ENCODE data around the gene EIF4G3.

The EIF4G3 gene

DNA sequence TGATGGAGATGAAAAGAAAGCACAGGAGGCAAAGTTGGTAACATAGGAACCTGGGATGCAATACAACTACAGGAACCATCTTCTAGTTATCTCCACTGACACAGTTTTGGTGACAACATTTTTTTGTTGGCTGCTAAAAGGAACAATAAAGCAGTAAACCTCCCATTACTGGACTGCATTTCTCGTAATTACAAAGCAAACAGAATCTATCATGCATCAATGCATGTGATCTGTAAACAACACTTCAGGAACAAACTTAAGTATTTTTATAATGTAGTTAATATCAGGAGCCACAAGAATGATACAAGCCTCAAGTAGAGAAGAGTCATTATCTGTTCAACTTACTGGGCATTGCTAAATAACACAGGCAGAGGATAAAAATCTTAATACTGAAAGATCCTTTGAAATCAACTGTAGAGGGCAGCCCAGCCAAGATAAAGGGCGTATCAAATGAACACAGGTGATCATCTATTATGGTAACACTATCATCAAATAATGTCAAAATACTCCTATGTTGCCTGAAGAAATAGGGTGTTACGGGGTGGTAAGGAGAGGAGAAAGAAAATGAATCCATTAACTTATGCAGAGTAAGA is 193.3 kb downstream of the EIF4G3 start:
- DNase-seq, result no peak

DNA sequence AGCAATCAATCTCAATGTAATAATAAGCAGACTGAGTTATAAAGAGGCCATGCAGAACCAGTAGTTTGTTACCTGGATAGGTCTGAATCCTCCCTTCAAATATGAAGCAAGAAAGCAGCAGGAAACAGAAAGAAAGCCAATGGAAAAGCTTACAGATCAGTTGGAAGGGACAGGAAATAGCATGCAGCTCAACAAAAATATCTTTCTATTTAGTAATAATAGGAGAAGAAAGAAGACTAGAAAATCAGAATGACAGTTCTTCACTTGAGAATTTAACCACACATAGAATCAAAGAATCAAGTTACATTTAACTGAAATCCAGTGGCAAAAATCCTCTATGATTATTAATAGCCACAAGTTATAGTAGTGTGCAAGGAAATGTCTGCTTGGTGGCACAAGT is 194.4 kb downstream of the EIF4G3 start:
- no peak for DNase-seq

DNA sequence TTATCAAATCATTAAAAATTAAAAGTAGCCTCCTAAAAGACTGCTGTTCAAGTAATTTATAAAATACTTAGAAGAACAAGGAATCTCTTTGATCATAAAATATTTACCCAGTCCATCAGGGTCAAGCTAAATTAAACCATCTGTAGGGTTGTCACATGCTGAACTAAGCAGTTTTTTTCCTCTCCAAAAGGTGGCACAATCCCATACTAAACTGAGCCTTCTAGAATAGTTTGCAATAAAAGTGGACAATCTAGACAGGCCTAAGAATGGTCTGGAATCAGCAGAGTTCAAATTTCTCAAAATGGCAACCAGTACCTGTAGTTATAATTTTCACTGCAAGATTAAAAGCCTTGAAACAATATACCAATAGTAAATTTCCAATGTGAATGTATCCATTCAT is 194.8 kb downstream of the EIF4G3 start:
- DNase-seq, result no peak

DNA sequence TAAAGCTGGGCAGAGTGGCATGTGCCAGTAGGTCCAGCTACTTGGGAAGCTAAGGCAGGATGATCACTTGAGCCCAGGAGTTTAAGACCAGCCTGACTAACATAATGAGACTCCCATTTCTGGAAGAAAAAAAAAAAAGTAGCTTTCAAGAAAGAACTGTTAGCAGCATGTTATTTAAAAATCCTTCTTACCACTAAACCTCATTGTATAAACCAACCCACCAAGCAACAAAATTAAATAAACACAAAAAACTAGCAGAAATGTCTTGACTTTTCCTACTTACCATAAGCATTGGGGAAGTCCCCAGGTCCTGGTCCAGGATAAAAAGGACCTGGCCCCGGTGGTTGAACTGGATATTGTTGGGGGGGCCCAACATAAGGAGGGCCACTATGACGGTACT is 196.6 kb downstream of the EIF4G3 start:
- no peak for DNase-seq

DNA sequence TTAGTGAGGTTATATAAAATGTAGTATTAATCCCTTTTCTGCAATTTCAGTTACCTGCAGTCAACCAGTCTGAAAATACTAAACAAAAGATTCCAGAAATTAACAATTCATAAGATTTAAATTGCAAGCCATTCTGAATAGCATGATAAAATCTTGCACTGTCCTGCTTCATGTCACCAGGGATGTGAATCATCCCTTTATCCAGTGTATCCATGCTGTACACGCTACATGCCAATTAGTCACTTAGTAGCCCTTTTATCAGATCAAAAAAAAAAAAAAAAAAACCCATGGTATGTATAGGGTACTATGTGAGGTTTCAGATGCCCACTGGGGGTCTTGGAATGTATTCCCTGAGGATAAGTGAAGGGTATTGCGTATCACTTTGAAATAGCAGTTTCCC is 198.3 kb downstream of the EIF4G3 start:
- DNase-seq, result no peak

DNA sequence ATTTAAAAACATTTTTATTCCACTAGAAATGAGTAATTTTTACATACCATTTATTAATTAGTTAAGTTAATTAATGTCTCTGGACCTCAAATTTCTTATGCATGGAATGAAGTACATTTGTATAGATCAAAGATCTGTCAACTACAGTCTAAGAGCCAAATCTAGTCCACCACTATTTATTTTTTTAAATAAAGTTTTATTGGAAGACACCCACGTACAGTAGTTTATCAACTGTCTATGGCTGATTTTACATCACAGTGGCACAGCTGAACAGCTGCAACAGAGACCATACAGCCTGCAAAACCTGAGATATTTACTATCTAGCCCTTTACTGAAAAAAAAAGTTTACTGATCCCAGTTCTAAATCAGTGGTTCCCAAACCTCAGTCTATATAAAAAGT is 201.0 kb downstream of the EIF4G3 start:
- DNase-seq, result no peak

DNA sequence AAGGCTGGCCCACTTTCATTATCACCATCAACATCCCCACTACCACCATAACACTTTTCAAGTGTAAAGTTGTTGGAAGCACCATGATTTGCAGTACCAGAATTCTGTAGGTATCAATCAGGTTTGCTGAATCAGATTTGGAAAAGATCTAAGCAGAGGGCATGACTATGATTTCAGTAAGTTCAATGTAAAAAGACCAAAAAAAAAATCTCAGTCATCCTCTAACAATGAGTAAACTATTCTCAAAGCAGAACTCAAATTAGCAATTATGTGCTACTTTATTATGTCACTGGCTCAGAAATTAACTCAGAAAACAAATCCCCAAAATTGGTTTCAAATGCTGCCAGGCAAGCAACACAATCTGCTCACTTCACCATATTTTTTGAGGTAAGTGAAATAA is 201.7 kb downstream of the EIF4G3 start:
- DNase-seq, result no peak

DNA sequence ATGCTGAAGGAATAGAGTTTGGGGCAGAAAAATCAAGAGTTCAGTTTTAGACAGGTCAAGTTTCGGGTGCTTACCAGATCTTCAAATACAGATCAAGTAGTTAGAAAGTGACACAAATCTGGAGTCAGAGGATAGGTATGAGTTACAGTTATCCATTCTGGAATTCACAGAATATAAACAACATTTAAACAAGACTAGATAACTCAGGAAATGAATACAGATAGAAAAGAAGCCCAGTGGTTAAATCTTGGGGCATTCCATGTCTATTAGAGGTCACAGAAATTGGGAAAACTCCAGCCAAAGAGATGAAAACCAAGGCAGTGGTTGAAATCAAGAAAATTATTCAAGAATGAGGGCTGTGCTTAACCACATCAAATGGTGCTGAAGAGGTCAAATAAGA is 202.6 kb downstream of the EIF4G3 start:
- DNase-seq, result no peak

DNA sequence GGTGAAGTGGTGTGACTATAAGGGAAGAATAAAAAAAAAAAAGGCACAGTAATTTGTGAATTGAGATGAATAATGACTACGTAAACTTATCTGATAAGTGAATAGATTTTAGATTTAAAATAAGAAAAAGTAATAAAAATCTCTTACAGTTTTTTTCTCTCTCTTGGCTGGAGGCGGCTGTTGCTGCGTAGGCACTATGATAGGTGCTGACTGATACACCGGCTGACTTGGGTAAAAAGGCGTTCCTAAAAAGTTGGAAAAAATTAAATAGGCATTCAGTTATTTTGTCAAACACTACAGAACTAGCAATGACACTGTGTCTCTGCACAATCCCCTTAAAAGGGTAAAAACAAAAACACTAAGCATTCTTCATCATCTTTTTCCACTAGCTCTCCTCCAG is 203.8 kb downstream of the EIF4G3 start:
- no peak for DNase-seq

DNA sequence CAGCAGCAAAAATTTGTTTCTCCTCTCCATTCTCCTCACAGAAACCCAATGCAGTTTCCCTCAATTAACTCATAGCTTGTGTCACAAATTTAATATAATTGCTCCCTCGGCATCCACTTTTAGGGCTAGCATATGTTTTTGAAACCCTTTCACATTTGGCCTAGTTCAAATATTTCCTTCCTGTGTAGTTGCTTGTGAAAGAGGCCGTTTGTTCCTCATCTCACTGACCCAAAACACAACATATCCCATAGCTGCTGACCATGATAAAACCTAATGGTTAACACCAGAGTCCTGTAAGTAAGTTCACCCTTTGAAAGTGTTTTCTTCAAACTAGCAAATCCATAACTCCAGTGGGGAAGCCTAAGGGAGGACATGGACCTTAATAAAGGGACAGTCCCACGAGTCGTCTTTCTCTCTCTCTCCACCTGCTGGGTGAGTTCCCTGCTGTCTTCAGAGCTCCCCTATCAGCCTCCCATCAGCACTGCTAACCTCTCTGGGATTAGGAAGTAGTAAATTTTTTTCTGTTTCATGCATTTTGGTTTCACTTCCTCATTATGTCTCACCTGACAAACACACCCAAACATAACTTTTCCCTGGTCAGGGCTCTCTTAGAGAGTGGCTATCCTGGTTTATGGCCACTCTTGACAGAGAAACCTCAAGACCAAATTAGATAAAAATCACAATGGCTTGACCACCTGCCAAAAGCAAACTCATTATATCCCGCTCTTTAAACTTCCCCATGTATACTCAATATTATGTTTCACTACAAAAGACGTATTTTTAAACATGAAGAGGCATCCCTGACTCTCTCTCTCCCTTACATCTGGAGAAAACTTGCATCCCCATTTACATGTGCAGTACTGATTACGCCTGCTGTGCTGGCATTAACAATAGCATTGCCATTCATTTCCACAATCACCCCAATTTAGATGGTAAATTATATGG is 211.9 kb downstream of the EIF4G3 start:
- no peak for DNase-seq

DNA sequence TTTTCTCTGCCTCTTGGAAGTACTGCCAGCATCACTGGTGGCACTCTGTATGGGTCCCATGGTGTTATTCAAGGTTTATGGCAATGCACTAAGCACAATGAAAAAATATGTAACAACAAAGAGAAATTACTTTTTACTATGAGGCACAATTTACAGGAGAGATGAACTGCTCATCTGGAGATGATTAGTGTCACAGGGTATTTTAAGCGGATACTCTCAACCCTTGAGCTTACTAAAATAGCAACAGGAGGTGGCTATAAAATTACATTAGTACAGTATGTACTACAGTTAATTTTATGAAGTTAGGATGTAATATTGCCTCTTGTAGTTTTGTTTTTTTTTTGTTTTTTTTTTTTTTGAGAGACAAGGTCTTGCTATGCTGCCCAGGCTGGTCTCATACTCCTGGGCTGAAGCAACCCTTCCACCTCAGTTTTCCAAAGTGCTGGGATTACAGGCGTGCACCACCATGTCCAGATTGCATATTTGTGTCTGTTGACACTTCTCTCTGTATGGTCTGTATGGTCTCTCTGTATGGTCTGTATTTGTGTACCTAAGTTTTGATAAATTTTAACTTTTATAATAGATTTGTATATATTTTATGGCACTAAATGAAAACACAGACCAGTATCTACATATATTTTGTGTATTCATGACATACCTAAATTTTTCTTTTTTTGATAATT is 214.0 kb downstream of the EIF4G3 start:
- no peak for DNase-seq

DNA sequence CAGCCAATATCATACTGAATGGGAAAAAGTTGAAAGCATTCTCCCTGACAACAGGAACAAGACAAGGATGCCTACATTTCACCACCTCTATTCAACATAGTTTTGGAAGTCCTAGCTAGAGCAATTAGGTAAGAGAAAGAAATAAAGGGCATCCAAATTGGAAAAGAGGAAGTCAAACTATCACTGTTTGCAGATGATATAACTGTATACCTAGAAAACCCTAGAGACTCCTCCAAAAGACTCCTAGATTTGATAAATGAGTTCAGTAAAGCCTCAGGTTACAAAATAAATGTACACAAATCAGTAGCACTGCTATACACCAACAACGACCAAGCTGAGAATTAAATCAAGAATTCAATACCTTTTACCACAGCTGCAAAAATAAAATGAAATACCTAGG is 218.3 kb downstream of the EIF4G3 start:
- no peak for DNase-seq

DNA sequence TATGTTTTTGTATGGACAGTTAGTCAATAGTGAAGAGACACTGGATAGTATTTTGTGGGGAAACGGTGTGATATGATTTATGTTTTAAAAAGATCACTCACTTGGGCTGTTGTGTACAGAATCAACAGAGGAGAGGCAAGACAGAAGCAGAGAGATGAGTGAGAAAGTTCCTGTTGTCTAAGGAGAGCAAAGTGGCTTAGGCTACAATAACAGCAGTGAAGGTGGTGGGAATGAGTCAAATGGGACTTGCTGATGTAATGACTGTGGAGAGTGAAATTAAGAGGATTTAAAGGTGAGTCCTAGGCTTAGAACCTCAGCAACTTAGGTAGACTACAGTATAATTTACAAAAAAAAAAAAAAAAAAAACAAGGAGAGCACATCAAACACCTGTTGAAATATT is 220.4 kb downstream of the EIF4G3 start:
- no peak for DNase-seq

DNA sequence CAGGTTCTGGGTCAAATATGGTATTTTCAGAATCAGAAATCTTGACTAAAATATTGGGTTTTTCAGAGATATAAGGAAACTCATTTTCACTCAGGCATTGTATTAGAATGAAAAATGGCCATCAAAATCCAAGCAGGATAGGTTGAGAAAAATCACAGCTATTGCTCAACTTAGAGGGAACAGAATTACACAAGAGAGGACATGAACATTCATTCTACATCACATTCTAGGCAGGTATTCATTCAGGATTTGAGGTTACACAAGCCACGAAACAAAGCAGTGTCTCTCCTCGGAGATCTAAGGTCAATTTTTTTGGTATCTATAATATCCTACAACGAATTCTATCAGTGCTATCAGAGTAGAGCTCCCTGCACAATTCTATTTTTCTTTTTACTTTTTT is 226.0 kb downstream of the EIF4G3 start:
- no peak for DNase-seq

DNA sequence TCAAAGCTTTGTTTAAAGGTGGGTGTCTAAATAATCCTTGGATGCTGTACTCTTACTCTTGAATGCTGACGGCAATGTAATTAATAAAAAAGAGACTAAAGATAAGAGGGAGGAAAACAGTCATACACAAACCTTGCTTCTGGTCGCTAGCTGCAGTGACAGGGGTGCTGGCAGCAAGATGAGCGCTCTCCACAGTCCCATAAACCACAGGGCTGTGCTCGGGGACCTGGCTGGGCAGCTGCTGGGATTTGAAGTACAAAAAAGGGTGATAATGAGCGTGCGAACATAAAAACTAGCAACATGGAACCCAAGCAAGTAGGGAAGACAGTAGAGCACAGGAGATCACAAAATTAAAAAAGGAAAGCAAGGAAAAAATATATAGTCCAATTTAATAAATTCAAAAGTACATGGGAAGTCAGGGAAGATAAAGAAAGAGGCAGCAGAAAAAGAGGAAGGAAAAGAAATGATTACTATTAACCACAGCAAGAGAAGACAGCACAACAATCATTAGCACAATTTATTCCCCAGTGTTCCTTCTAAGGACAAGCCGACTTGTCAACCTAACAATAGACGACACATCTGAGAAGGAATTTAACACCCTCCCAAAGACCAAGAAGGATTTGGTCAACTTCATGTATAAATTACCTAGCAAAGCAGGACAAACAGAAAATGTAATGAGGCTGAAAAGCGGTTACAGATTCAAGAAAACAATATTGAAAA is 226.7 kb downstream of the EIF4G3 start:
- no peak for DNase-seq

DNA sequence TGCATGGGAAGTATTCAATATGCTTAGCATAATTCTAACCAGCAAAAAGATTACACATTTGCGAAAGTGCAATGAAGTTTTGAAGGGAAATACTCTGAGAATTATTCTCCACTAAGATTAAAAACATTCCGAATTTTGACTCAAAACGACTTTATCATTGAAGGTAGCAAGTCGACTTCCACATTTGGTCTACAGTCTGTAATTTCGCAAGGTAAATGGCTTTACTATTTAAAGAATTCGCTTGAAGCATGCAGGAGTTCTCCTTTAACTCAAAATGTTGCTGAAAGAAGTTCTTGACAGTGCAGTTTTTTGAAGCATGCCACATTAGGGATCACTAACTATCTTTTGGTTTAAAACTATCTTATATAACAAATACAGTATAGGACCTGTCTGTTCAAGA is 228.6 kb downstream of the EIF4G3 start:
- DNase-seq, result no peak

DNA sequence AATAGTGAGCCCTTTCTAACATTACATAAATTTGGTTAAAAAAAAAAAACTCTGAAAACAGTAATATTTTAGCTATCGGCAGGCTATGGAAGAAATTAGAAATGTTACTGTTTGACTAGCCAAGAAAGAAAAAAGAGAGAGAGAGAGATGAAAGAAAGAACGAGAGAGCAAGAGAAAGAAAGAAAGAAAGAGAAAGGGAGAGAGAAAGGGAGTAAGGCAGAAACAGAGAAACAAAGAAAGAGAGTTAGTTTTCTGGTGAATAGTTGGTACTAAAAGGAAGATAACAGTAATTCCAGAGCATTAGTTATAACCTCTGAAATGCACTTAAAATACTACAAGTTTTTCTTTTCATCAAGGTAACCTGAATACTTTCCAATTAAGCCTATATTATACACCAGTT is 229.3 kb downstream of the EIF4G3 start:
- DNase-seq, result no peak

DNA sequence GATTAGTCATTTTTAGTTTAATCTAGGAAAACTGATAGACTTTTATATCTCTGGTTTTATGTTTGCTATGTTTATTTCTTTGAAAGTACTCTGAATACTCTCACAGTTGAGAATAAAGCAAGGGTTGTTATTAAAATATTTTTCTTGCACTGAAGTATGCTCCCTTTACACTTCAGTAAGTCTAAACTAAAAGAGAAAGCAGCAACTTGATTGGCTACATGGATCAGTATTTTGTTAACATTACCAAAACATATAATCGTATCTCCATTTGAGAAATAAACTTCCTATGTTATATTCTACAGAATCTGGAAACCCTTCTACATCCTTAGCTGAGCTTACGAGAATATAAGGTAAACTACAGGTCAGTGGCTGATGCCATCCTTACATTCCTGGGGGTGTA is 240.1 kb downstream of the EIF4G3 start:
- DNase-seq, result no peak

DNA sequence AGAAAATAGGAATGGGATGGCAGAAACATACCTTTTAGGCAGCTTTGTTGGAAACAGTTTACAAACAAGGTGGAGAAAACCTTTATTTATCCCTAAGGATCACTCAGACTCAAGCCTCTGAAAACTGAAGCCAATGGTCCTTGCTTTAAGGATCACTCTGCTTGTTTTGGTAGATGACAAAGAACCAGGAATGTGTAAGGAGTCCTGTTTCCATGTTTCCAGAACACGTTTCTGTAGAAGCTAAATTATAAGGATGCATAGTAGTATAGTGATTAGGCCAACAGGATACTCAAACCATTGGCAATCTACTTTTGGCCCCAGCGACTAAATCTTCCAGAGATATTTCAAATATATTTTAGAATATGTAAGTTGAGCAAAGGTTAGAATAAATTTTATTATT is 240.5 kb downstream of the EIF4G3 start:
- DNase-seq, result no peak

DNA sequence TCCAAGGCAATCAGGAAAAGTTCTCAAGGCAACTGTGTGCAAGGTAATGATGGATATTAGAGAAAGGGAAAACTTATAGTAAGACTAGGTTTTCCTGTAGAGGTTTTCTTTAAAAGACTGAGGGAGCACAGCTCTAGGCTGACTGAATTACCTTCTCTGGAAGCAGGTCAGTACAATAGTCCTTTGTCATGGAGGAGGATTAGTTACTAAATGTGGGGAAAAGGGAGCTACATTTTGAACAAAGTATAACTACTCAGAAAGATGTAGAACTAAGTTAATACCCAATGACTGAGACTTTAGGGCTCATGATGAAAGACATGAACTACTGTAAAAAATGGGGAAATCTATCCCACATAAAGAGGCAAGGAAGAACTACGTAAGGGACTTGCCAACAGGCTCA is 241.0 kb downstream of the EIF4G3 start:
- DNase-seq, result no peak

DNA sequence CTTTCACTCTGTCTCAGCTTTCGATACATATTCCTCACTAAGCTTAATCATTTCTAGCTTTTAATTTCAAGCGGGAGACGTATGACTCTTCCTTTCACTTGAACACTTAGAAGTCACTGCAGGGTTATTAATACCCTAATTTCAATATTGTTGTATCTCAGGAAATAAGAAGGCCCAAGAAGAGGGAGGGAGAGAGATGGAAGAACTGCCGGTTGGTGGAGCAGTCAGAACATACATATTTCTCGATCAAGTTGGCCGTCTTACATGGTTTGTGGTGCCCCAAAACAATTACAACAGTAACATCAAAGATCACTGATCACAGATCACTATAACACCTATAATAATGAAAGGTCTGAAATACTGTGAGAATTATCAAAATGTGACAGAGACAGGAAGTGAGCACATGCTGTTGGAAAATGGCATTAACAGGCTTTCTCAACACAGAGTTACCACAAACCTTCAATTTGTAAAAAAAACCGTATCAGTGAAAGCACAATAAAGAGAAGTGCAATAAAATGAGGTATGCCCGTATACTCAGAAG is 244.2 kb downstream of the EIF4G3 start:
- DNase-seq, result no peak

DNA sequence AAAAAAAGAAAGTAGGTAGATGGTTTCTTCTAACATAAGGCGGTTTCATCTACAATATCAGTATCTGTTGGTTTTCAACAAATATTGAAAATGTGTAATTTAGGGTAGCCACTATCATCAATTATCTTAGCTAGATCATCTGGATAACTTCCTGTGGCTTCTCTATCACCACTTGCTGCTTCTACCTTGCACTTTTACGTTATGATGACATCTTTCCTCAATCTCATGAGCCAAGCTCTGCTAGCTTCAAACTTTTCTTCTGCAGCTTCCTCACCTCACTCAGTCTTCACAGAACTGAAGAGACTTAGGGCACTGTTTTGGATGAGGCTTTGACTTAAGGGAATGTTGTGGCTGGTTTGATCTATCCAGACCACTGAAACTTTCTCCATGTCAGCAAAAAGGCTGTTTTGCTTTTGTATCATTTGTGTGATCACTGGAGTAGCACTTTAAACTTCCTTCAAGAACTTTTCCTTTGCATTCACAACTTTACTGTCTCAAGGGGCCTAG is 244.7 kb downstream of the EIF4G3 start:
- DNase-seq, result no peak

DNA sequence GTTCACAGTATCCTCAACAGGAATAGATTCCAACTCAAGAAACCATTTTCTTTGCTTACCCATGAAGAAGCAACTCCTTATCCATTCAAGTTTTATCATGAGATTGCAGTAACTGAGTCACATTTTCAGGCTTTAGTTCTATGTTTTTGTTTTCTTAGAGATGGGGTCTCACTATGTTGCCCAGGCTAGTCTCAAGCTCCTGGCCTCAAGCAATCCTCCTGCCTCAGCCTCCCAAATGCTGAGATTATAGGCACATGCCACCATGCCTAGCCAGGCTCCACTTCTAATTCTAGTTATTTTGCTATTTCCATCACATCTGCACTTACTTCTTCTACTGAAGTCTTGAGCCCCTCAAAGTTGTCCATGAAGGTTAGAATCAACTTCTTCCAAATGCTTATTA is 246.3 kb downstream of the EIF4G3 start:
- DNase-seq, result no peak
